RPMI7951 (cell line): ENCODE results near the gene TTLL4. TPM values are rescaled to one million over a fixed set of nuclear protein-coding genes. Genes with fewer than 3 reads are reported as not detected.

Experiments
- DNase-seq: peaks from one replicate; pipeline ENCODE4 v3.0.0-alpha.2; 2012; ENCODE audit warnings: low read depth
- total RNA-seq: library from RNA; depleted of rRNA; stranded (reverse); fragments of >200 nt; shearing (Covaris generic); gene quantifications from 2 replicates; pipeline ENCODE4 v1.2.3, GENCODE V29; 2014; rRNA removed

Gene TTLL4, protein sequence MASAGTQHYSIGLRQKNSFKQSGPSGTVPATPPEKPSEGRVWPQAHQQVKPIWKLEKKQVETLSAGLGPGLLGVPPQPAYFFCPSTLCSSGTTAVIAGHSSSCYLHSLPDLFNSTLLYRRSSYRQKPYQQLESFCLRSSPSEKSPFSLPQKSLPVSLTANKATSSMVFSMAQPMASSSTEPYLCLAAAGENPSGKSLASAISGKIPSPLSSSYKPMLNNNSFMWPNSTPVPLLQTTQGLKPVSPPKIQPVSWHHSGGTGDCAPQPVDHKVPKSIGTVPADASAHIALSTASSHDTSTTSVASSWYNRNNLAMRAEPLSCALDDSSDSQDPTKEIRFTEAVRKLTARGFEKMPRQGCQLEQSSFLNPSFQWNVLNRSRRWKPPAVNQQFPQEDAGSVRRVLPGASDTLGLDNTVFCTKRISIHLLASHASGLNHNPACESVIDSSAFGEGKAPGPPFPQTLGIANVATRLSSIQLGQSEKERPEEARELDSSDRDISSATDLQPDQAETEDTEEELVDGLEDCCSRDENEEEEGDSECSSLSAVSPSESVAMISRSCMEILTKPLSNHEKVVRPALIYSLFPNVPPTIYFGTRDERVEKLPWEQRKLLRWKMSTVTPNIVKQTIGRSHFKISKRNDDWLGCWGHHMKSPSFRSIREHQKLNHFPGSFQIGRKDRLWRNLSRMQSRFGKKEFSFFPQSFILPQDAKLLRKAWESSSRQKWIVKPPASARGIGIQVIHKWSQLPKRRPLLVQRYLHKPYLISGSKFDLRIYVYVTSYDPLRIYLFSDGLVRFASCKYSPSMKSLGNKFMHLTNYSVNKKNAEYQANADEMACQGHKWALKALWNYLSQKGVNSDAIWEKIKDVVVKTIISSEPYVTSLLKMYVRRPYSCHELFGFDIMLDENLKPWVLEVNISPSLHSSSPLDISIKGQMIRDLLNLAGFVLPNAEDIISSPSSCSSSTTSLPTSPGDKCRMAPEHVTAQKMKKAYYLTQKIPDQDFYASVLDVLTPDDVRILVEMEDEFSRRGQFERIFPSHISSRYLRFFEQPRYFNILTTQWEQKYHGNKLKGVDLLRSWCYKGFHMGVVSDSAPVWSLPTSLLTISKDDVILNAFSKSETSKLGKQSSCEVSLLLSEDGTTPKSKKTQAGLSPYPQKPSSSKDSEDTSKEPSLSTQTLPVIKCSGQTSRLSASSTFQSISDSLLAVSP
- total RNA-seq: 17.5 and 28.7 TPM in 2 replicates

DNA sequence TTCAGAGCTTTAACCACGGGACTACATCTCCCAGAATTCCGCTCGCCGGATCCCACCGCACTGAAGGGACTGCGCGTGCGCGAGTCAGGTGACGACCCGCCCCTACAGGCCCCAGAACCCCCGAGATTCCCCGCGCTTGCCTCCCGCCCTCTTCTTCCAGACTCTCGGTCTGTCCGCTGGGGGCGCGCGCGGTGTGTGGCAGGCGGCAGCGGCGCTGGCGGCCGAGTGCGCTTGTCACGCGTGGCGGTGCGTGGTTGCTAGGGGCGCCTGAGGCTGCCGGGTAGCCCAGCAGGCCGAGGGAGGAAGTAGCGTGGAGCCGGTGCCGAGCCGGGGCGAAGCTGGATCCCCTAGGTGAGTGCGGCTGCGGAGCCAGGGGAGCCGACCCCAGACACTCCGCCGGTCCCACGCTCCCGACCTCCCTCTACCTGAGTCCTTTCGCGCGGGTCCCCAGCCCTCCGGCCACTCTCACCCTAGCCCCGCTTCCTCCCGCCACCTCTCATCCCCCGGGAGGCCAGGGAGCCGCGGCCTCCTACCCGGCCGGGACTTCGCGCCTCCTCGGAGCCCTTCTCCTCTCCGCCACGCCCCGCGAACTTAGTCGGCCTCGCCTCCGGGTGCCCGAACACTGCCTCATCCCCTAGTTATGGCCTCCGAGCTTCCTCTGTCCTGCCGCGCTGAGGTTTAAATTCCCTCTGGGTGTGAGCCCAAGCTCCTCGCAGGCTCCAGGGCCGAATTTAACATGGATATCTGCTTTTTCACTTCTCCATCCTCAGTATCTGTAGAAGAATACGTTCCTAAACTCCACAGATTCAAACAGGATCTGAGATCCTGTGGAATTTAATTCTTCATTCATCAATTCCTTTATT lies at the start of gene TTLL4:
Gene TTLL4 (plus strand): TSS at position 149 of the 863 bp plus-strand sequence. CDS start 26,842 bp downstream, outside the sequence.
- DNase-seq: peak; percentile 95

DNA sequence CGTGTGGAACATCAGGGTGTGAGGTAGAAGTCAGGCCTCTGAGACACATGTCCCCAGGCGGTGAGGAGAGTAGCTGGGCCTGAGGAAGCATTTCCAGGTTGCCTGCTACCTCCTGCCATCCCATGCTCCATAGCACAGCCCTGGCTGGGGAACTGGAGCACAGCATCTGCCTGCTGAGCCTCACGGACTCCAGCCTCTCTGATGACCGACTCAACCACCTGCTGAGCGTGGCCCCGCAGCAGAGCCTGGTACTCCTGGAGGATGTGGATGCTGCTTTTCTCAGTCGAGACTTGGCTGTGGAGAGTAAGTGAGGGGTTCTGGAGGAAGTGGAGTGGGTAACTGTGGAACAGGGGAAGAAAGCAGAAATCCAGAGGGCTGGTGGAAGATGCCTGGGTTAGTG lies 48.3 kb upstream of the TTLL4 start:
- no peak for DNase-seq

DNA sequence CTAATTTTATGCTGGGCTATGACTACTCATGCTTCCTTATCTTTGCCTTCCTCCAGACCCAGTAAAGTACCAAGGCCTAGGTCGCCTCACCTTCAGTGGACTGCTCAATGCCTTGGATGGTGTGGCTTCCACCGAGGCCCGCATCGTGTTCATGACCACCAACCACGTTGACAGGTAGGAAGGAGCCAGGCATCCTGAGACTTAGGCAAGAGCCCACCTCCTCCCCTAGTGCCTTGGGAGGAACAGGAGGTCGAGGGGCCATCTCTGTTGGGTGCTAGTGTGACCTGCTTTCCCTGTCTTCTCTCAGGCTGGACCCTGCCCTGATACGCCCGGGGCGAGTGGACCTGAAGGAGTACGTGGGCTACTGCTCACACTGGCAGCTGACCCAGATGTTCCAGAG lies 47.8 kb upstream of the TTLL4 start:
- no peak for DNase-seq

DNA sequence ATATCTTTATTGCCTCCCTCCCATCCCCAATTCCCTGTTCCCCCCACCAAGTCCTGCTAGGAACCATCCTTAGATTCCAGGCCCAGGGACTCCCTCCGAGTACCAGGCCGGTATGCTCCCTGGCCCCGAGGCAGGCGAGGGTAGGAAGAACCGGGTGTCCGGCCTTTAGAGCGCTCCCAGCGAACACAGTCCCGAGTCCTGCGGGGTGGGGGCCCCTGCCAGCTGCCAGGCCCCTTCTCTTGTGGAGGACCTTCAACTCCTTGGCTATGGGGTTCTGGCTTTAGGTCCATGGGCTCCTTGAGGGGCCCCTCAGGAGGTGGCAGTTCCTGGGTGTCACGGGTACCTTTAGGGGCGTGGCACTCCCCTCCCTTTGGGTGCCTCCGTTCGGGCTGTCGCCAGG lies 46.7 kb upstream of the TTLL4 start:
- no peak for DNase-seq

DNA sequence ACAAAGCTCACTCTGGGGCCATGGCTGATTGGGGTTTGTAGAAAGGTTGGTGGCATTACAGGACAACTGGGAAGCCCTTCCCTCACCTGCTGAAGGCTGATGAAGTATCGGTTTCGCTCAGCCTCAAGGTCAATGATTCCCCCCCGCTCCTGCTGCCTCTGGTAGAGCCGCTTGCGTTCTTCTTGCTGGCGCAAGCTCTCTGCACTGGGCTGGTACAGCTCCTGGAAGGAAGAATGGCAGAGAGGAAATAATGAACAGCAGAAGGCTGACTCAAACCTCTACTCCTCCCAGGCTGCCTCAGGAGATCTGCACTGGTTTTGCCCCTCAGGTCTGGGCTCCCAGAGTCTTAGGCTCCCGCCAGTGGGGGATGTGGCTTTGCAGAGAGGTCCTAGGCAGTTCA lies 46.0 kb upstream of the TTLL4 start:
- DNase-seq: no peak

DNA sequence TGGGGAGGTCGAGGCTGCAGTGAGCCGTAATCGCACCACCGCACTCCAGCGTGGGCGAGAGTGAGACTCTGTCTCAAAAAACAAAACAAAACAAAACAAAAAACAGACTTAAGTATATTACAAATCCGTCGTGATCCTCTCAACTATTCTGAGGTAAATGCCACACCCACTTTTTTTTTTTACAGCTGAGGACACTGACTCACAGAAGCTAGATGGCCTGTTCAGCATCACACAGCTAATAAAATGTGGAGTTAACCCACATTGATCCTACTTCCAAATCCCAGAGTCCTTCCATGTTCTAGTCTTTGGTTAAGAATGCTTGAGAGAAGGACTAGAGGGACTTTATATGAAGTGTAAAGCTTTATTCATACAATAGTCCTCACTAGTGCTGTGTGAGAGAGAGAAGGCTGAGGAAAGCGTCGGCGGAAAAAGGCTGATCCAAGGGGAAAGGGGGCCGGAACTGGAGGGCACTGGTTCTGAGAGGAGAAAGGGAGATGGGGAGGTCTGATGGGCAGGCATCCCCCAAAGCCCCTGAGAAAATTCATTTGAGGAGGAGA lies 39.5 kb upstream of the TTLL4 start:
- peak; percentile 50 for DNase-seq

DNA sequence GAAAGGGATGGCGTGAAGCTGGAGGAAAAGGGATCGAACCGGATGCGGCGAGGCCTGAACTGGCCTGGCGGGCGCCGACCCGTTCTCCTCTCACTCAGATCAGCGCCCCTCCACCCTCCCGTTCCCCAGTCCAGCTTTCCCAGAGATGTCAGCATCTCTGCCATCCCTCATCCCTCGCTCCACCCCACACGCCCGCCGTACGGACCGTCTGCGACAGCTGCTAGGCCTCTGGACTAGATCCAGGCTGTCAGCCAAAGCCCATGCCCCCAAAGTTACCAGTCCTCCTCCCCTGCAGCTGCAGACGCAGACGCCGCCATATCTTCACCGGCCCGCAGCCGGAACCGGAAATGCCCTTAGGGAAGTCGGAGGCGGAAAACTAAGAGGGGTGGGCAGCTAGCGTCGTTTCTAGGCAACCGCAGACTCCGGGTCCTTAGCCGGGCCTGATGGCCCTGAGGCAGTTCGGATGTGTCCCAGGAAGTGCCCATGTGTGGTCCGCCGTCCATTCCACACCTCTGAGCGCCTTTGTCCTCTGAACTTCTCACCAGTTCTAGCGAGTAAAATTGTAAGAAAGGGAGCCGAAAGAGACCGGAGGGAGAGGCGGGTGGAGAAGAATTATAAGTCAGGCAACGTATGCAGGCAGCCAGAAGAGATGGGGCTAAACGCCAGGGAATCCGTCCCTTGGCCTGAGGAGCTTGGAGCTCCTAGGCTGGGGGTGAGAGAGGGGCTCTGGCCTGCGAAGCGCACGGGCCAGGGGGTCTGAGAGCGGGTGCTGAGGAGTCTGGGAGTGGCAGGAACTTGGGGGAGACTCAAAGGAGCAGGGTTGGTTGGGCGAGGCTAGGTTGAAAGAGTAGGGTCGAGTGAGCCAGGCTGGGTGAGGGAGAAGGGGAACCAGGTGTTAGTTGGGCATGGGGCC lies 38.7 kb upstream of the TTLL4 start, which contains the start of the genes RNF25 and STK36:
Gene RNF25 (minus strand): TSS at position 349 of the 913 bp plus-strand sequence. CDS start 32 bp downstream, at position 317.
Gene STK36 (plus strand): TSS at position 433 of the 913 bp plus-strand sequence. CDS start 744 bp downstream, outside the sequence.
- peak; percentile 92 for DNase-seq

DNA sequence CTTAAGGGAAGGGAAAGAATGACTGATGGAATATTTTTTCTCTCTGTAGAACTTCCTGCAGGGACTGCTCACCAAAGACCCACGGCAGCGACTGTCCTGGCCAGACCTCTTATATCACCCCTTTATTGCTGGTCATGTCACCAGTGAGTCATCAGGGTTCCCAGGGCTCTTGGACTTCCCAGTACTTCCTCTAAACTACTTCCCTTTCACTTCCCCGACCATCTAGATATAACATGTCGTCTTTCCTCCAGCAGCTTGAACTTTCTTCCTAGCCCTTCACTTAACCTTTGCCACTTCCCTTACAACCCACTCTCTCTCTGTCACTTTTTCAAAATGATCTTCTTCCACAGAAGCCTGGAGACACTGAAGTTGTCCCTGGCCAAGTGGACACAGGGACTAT lies 31.5 kb upstream of the TTLL4 start:
- DNase-seq: peak; percentile 11

DNA sequence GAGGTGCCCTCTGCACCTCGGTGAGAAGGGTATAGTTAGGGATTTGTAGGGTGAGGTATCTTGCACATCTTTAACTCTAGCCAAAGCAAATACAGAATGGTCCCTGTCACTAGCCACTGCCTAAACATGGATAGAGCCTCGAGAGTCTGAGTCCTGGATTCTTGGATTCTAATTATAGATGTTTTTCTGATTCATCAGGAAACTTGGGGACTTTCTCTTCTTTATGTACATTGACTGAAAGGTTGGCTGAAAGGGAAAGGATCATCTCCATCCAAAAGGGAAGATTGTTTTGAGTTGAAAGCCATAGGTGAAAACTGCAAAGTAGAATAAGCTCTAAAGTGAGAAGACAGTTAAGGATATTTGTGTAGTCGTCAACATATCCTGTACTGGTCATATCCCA lies 30.6 kb upstream of the TTLL4 start:
- DNase-seq: no peak

DNA sequence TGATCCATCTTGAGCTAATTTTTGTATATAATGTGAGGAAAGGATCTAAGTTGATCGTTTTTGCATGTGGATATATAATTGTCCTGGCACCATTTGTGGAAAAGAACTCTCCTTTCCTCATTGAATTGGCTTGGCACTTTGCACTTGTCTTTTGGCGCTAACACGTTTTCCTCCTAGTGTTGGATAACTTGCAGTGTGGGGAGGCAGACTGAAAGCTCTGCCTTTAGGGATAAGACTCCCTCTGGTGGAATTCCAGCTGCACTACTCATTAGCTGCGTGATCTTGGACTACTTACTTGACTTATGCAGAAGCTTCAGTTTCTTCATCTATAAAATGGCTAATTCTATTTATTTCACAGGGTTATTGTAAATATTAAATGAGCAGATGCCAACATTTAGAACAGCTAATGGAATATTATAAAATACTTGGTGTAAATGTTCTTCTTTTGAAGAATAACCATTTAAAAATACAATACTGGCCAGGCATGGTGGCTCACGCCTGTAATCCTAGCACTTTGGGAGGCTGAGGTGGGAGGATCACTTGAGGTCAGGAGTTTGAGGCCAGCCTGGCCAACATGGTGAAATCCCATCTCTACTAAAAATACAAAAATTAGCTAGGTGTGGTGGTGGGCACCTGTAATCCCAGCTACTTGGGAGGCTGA lies 23.1 kb upstream of the TTLL4 start:
- peak; percentile 79 for DNase-seq

DNA sequence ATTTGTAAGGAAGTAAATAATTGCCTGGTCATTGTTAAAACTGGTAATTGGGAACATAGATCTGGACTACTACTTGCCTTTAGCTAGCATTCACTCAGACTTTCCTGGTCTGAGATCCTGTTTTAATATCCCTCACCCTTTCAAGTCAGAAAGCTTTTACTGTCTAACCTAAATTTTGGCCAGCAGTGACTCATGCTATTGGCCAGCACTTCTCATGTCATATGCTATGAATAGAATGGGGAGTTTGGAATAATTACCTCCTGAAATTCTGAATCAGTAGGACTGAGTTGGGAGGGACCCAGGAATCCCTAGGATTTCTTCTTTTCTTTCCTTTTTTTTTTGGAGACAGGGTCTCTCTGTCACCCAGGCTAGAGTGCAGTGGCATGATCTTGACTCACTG lies 19.4 kb upstream of the TTLL4 start:
- peak; percentile 41 for DNase-seq

DNA sequence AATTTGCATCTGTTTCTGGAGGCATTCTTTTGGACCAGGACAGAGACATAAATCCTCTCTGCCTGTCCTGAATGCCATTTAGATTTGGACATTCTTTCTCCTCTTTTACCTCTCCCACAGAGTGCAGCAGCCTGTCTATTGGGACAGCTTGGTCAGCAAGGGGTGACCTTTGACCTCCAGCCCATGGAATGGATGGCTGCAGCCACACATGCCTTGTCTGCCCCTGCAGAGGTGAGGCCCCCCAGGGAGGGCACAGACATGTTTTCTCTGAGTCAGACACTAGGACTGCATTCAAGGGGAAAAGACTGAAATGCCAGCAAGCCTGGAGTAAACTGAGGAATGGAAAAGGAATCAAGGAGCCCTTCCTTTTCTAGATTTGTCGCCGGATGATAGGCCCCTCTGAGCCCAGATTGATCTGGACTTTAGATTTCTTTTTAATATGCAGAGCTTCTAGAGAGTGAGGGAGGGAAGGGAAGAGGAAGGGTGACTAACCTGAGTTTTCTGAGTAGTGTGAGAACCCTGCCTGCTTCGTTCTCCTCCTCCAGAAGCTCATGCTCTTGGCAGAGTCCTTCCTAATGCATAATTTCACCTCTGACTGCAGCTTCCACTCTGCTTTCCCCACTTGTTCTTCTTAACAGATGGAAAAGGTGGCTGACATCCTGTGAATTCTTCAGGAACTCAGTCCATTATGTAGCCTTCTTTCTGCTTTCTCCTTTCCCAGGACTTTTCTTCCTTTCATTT lies 16.1 kb upstream of the TTLL4 start:
- DNase-seq: no peak

DNA sequence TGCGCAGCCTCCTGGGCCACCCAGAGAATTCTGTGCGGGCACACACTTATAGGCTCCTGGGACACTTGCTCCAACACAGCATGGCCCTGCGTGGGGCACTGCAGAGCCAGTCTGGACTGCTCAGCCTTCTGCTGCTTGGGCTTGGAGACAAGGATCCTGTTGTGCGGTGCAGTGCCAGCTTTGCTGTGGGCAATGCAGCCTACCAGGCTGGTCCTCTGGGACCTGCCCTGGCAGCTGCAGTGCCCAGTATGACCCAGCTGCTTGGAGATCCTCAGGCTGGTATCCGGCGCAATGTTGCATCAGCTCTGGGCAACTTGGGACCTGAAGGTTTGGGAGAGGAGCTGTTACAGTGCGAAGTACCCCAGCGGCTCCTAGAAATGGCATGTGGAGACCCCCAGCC lies 11.8 kb upstream of the TTLL4 start:
- no peak for DNase-seq

DNA sequence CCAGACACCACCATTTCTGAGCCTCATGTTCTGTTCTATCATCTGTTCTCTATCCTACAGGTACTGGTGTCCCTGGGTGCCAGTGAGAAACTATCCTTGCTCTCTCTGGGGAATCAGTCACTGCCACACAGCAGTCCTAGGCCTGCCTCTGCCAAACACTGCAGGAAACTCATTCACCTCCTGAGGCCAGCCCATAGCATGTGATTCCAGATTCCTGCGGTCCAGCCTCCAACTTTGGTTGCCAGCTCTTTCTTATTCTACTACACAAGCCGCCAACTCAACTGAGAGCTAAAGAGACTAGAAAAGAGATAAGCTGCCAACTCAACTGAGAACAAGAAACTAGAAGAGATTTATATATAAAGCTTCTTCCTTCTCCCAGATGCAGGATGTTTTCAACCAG lies 8.8 kb upstream of the TTLL4 start:
- peak; percentile 17 for DNase-seq

DNA sequence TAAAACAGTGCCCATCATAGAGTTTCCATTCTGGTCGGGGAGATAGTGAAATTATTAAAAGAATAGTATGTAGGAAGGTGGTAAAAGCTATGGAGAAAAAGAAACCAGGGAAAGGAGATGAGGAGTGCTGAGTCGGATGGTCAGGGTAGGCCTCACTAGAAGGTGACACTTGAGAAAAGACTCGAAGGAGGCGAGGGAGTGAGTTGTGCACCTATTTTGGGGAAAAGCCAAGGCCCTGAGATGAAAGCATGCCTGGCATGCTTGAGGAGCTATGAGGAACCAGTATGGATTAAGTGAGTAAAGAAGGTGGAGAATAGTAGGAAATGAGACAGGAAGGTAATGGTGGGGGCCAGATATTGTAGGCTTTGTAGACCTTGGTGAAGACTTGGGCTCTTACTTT lies 7.3 kb upstream of the TTLL4 start:
- DNase-seq: no peak

DNA sequence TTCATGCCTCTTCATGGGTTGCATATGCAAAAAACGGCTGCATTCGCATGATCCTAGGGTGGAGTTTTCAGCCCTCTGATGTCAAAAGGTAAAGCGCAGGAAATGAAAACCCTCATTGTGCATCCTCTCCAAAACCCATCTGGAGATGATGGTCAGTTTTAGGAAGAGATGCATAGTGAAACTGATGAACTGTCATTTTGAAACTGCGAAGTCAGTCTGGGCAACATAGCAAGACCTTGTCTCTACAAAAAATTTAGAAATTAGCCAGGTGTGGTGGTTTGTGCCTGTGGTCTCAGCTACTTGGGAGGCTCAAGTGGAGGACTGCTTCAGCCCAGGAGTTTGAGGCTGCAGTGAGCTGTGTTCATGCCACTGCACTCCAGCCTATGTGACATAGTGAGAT lies 2.5 kb upstream of the TTLL4 start:
- DNase-seq: no peak

DNA sequence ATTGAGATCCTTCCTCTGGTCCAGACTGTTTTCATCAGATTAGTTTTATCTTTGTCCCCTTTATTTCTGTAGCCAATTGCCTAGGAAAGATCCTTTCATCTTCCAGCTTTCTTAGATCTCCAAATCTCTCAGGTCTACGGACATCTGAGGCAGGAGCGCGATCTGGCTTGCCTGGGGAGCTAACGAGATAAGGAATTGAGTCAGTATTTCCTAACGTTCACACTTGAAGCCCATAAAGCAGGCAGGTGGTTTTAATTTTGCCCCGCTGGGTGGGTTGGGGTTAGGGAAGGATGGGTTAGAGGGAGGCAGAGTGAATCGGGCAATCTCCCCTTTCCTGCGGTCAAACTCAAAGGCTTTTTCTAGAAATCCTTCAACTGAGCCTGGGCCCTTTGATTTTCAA lies 727 bp upstream of the TTLL4 start:
- no peak for DNase-seq

DNA sequence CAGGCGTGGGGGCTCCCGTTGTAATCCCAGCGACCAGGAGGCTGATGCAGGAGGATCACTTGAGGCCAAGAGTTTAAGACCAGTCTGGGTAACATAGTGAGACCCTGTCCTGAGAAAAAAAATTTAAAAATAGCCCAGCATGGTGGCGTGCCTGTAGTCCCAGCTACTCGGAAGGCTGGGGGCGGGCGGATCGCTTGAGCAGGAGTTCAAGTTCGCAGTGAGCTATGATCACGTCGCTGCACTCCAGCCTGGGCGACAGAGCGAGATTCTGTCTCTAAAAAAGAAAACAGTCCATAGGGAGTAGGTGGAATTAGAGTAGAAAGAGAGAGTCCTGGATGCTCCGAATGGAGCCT lies 325 bp upstream of the TTLL4 start:
- no peak for DNase-seq
